Keratinocyte (primary cell): Measurements from ENCODE around the gene GARIN3. TPM values are rescaled to one million over a fixed set of nuclear protein-coding genes. Genes with fewer than 3 reads are reported as not detected.

Experiments
- DNase-seq: peaks from one replicate; pipeline ENCODE4 v3.0.0-alpha.2; 2011; ENCODE audit warnings: low read depth, missing footprints, low spot score
- FAIRE-seq: peaks from 2 replicates; lab custom pipeline; 2011; peaks lifted over from hg19 to GRCh38; lab: Jason Lieb, UNC
- H2AFZ ChIP-seq: 2 replicates; pipeline ENCODE4 v1.6.0; 2012; ENCODE audit warnings: low read length, control low read depth, inconsistent platforms; ENCODE audit not compliant: control insufficient read depth
- H3K27ac ChIP-seq: 2 replicates; pipeline ENCODE4 v1.5.1; 2011; ENCODE audit warnings: low read length; ENCODE audit not compliant: control insufficient read depth, insufficient read depth
- H3K27me3 ChIP-seq: 3 replicates; pipeline ENCODE4 v1.6.0; 2011; ENCODE audit warnings: low read length; ENCODE audit not compliant: control insufficient read depth, insufficient read depth; ENCODE audit errors: extremely low read depth
- H3K36me3 ChIP-seq, 2 experiments: 2 replicates in 1 of 2; 3 replicates in 1 of 2; pipeline ENCODE4 v1.5.1; 2011; ENCODE audit warnings: low read length in 2 of 2, mild to moderate bottlenecking in 1 of 2; ENCODE audit not compliant: control insufficient read depth in 2 of 2, insufficient read depth in 2 of 2; ENCODE audit errors: extremely low read depth in 1 of 2
- H3K4me1 ChIP-seq: 3 replicates; pipeline ENCODE4 v1.5.1; 2011; ENCODE audit warnings: low read length; ENCODE audit not compliant: control insufficient read depth, insufficient read depth; ENCODE audit errors: extremely low read depth
- H3K4me2 ChIP-seq: 3 replicates; pipeline ENCODE4 v1.6.0; 2011; ENCODE audit warnings: low read depth, low read length; ENCODE audit not compliant: control insufficient read depth, insufficient read depth; ENCODE audit errors: extremely low read depth
- H3K4me3 ChIP-seq, 3 experiments: fragments of 200-600 bp in 1 of 3; sonication (generic) in 1 of 3; 2 replicates in 2 of 3; 3 replicates in 1 of 3; pipeline ENCODE4 v1.5.1; 2011 to 2016; ENCODE audit warnings: low read length in 3 of 3, mild to moderate bottlenecking in 3 of 3, control low read depth in 2 of 3, inconsistent platforms in 1 of 3, low read depth in 1 of 3, mixed read lengths in 1 of 3, mixed run types in 1 of 3, moderate library complexity in 1 of 3; ENCODE audit not compliant: control insufficient read depth in 2 of 3, insufficient read depth in 2 of 3; ENCODE audit errors: extremely low read depth in 1 of 3
- H3K79me2 ChIP-seq: 2 replicates; pipeline ENCODE4 v1.6.0; 2012; ENCODE audit warnings: low read length; ENCODE audit not compliant: control insufficient read depth, insufficient read depth
- H3K9ac ChIP-seq: 3 replicates; pipeline ENCODE4 v1.6.0; 2011; ENCODE audit warnings: low read length; ENCODE audit not compliant: control insufficient read depth, insufficient read depth; ENCODE audit errors: extremely low read depth
- H3K9me1 ChIP-seq: 3 replicates; pipeline ENCODE4 v1.6.0; 2011; ENCODE audit warnings: low read length; ENCODE audit not compliant: control insufficient read depth, insufficient read depth; ENCODE audit errors: extremely low read depth
- H3K9me3 ChIP-seq: 2 replicates; pipeline ENCODE4 v1.5.1; 2012; ENCODE audit warnings: low read depth, low read length; ENCODE audit not compliant: control insufficient read depth
- H4K20me1 ChIP-seq: 3 replicates; pipeline ENCODE4 v1.6.0; 2011; ENCODE audit warnings: low read length; ENCODE audit not compliant: control insufficient read depth, insufficient read depth; ENCODE audit errors: extremely low read depth
- CTCF ChIP-seq, 3 experiments: IDR thresholded peaks in 1 of 3; conservative IDR thresholded peaks in 1 of 3; optimal IDR thresholded peaks in 1 of 3; 2 replicates in 2 of 3; 3 replicates in 1 of 3; pipeline versions ENCODE3 to v1.5.1; 2011; ENCODE audit warnings: low read length in 3 of 3, mild to moderate bottlenecking in 3 of 3, moderate library complexity in 2 of 3, control low read depth in 1 of 3, inconsistent platforms in 1 of 3; ENCODE audit not compliant: insufficient read depth in 2 of 3; ENCODE audit errors: extremely low read depth in 1 of 3
- EZH2 ChIP-seq: IDR thresholded peaks from one replicate; pipeline ENCODE4 v1.6.1; 2012; ENCODE audit warnings: inconsistent platforms, mild to moderate bottlenecking, low read length, moderate library complexity
- dilution Hi-C: fragments of 300-500 bp; cut with MboI; formaldehyde crosslinking; loops from one replicate; pipeline ENCODE4 v1.7.0; 2020; ENCODE audit warnings: low sequenced_read_pairs; ENCODE audit not compliant: extremely low pct_ligation_motif_present
- polyA plus RNA-seq, 5 experiments: library from polyadenylated mRNA; depleted of rRNA in 3 of 5; stranded (reverse) in 3 of 5; stranded (forward) in 1 of 5; unstranded in 1 of 5; fragments of >200 nt; gene quantifications; 1 replicate in 1 of 5; 2 replicates in 3 of 5; 3 replicates in 1 of 5; pipeline versions ENCODE4 v1.2.1 to v1.2.3, GENCODE V29; 2011 to 2012; ENCODE audit warnings: missing spikeins in 2 of 5, low read depth in 1 of 5, low replicate concordance in 1 of 5

GARIN3 gene
- polyA plus RNA-seq, 1 donor (not counting 4 experiments of a cell fraction or from before 2014, with no cell fraction given), result not detected

- Histone ChIP-seq H3K27me3 (no peaks in the 10 kb centered on the region), H3K36me3 (no peaks in the 10 kb centered on the region), H2AFZ (no peak overlapping the region), H3K9ac (no peak overlapping the region), H3K27ac (no peak overlapping the region), H3K4me1 (no peaks in the 10 kb centered on the region), H3K4me2 (no peak overlapping the region), H3K9me1 (no peaks in the 10 kb centered on the region), H3K4me3 (no peak overlapping the region), H3K9me3 (no peaks in the 10 kb centered on the region), H4K20me1 (no peaks in the 10 kb centered on the region), H3K79me2 (no peaks in the 10 kb centered on the region)
- dilution Hi-C loops, result no loop called here
- no peak for TF ChIP-seq CTCF (optimal IDR thresholded peaks at IDR 0.05 in 1 of 3, IDR thresholded peaks at IDR 0.05 in 1 of 3, conservative IDR thresholded peaks at IDR 0.05 in 1 of 3; ENCODE audit: extremely low read depth in 1 of 3, insufficient read depth in 2 of 3, low read length in 3 of 3)
- TF ChIP-seq EZH2, result no peak
- DNase-seq (no peak), FAIRE-seq (no peak)
Observed at GRCh38 chr5:157177953-157178352, 11.9 kb upstream of the GARIN3 start.

DNA sequence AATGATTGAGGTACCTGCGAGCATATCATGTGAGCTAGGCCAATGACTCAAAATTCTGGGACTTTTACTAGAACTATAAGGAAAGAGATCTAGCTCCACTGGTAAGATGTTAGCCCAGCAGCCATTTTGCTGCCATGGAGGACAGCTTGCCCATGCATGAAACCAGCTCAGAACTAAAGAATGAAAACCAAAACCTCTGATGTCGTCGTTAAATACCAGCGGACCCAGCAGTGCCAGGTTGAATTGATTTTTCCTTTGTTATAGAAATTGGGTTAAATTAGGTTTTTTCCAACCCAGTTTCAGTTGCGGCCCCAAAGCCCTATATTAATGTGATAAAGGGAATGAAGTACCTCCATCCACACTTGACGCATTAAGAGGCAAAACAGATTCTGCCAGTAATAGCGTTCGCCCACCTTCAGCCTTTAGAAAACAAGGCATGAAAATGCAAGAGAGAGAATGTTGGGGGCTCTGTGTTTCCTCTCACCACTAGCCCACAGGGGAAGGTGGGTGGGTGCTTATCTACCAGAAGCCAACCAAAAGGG, 9.1 kb upstream of the GARIN3 start:
- Histone ChIP-seq H3K27ac (no peak overlapping the region), H3K4me2 (no peak overlapping the region), H2AFZ (no peak overlapping the region), H3K9ac (no peak overlapping the region), H4K20me1 (no peaks in the 10 kb centered on the region), H3K27me3 (no peaks in the 10 kb centered on the region), H3K36me3 (no peaks in the 10 kb centered on the region), H3K79me2 (no peaks in the 10 kb centered on the region), H3K9me3 (no peaks in the 10 kb centered on the region), H3K4me3 (no peak overlapping the region), H3K4me1 (no peaks in the 10 kb centered on the region), H3K9me1 (no peaks in the 10 kb centered on the region)
- TF ChIP-seq EZH2 (no peak), CTCF (optimal IDR thresholded peaks at IDR 0.05 in 1 of 3, IDR thresholded peaks at IDR 0.05 in 1 of 3, conservative IDR thresholded peaks at IDR 0.05 in 1 of 3; ENCODE audit: extremely low read depth in 1 of 3, insufficient read depth in 2 of 3, low read length in 3 of 3) (no peak)
- no peak for FAIRE-seq
- no peak for DNase-seq
- dilution Hi-C loops, result no loop called here
